AG09319 (cell line): Measurements from ENCODE around the gene ANXA8.

Source experiments
- DNase-seq: peaks from one replicate; pipeline ENCODE4 v3.0.0-alpha.2; 2010; ENCODE audit warnings: low read depth; ENCODE audit errors: extremely low read depth
- TF ChIP-seq, protein P1 (sequence below): IDR thresholded peaks from 2 replicates; pipeline ENCODE4 v1.5.1; 2011; ENCODE audit warnings: low read depth, mild to moderate bottlenecking, inconsistent platforms, low read length, moderate library complexity

The ANXA8 gene

GRCh38 chr10:47425813-47426419 lies 58.0 kb downstream of the ANXA8 start:
- DNase-seq, result no peak
- TF ChIP-seq, protein P1, sequence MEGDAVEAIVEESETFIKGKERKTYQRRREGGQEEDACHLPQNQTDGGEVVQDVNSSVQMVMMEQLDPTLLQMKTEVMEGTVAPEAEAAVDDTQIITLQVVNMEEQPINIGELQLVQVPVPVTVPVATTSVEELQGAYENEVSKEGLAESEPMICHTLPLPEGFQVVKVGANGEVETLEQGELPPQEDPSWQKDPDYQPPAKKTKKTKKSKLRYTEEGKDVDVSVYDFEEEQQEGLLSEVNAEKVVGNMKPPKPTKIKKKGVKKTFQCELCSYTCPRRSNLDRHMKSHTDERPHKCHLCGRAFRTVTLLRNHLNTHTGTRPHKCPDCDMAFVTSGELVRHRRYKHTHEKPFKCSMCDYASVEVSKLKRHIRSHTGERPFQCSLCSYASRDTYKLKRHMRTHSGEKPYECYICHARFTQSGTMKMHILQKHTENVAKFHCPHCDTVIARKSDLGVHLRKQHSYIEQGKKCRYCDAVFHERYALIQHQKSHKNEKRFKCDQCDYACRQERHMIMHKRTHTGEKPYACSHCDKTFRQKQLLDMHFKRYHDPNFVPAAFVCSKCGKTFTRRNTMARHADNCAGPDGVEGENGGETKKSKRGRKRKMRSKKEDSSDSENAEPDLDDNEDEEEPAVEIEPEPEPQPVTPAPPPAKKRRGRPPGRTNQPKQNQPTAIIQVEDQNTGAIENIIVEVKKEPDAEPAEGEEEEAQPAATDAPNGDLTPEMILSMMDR, result no peak

DNA sequence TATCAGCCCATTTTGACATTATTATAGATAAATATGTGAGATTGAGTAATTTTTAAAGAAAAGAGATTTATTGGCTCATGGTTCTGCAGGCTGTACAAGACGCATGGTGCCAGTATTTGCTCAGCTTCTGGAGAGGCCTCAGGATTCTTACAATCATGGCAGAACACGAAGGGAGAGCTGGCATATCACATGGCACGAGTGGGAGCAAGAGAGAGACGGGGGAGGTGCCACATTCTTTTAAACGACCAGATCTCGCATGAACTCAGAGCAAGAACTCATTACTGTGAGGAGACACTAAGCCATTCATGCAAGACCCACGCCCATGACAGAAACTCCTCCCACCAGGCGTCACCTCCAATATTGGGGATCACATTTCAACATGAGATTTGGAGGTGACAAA lies 59.7 kb downstream of the ANXA8 start:
- TF ChIP-seq, protein P1, result no peak
- no peak for DNase-seq

DNA sequence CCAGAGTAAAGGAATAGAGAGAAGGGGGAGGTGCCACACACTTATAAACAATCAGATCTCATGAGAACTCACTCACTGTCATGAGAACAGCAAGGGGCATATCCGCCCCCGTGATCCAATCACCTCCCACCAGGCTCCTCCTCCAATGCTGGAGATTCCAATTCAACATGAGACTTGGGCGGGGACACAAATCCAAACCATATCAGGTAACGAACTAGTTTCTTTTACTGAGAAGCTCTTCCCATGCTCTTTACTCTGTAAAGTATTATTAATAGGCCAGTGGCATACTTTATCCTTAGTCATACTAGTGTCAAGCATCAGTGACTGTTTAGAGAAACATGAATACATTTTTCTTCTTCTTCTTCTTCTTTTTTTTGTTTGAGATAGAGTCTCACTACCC lies 60.4 kb downstream of the ANXA8 start:
- no peak for DNase-seq

DNA sequence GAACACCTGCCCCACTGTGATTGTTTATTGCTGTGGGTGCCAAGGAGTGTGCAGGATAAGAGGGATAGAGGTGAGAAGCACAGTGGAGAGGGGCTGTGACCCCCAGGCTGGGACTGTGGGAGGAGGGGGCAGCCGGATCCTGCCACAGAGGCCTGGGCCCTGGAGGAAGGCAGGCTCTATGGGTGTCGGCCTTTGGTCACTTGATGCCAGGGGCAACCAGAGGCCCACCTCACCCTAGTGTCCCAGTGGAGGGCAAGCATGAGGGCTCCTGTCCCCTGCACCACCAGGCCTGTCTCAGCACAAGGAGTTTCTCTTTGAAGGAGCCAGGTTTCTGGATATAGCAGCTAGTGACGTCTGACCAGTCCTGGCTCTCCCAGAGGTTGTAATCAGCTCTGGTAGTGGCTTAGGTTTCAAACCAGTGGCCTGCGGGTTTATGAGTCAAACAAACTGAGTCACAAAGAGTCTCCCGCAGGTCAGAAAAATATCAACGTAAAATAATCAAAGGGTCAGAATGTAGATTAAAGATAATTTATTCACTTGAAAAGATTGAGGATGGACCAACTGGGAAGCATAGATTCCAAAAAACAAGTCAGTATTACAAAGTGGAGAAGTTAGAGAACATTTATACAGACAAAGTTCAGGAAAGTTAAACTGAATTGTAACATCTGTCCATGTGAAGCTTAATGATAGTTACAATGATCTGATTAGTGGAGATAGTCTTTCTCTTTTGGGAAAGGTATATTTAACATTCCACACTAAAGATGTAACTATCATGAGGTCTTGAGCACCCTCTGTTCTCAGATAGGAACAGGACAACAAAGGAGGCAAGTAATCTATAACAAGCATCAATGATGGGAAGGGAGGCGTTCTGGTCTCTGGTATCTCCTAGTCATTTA lies 62.6 kb downstream of the ANXA8 start:
- TF ChIP-seq, protein P1, result no peak
- DNase-seq, result no peak

More for the DNA sequence above, 60.4 kb downstream of the ANXA8 start:
- TF ChIP-seq, protein P1, result no peak

GRCh38 chr10:47420305-47421056 lies 63.4 kb downstream of the ANXA8 start:
- TF ChIP-seq, protein P1, result no peak
- DNase-seq, result no peak

DNA sequence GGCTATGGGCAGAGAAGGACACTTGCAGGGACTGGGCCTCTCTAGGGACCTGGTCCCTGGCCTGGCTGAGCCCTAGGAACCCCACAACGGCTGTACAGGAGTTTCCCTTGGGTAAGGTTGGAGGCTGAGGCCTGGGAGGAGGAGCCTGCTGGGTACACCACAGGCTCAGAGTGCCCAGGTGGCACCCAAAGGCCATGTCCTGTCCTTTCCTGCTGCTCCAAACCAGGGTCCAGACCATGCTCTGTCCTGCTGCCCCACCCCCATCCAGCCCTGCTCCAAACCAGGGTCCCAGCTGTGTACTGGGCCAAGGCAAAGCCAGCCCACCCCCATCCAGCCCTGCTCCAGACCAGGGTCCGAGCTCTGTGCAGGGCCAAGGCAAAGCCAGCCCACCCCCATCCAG lies 64.5 kb downstream of the ANXA8 start:
- TF ChIP-seq, protein P1, result no peak
- no peak for DNase-seq
